Measurements from ENCODE around the gene MUL1.

DNA sequence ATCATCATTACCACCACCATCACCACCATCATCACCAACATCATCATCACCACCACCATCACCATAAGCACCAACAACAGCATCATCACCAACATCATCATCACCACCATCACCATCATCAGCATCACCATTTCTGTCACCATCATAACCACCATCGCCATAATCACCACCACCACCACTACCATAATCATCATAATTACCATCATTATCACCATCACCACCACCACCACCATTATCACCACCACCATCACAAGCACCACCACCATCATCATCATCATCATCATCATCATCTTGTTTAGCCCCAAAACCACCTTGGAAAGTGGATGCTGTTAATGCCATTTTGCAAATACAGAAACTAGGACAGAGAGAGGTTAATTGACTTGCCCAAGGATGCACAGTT, 44.4 kb downstream of the MUL1 start:
- TF ChIP-seq, protein P1, sequence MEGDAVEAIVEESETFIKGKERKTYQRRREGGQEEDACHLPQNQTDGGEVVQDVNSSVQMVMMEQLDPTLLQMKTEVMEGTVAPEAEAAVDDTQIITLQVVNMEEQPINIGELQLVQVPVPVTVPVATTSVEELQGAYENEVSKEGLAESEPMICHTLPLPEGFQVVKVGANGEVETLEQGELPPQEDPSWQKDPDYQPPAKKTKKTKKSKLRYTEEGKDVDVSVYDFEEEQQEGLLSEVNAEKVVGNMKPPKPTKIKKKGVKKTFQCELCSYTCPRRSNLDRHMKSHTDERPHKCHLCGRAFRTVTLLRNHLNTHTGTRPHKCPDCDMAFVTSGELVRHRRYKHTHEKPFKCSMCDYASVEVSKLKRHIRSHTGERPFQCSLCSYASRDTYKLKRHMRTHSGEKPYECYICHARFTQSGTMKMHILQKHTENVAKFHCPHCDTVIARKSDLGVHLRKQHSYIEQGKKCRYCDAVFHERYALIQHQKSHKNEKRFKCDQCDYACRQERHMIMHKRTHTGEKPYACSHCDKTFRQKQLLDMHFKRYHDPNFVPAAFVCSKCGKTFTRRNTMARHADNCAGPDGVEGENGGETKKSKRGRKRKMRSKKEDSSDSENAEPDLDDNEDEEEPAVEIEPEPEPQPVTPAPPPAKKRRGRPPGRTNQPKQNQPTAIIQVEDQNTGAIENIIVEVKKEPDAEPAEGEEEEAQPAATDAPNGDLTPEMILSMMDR (IDR thresholded peaks at IDR 0.05) = no peak
- no peak for TF ChIP-seq POLR2A (IDR thresholded peaks at IDR 0.05)
- TF ChIP-seq POLR2AphosphoS5 (IDR thresholded peaks at IDR 0.05) = no peak
- TF ChIP-seq EP300 (IDR thresholded peaks at IDR 0.05) = no peak
